ENCODE measurements around the gene IL17B. TPM values are rescaled to one million over a fixed set of nuclear protein-coding genes. Genes with fewer than 3 reads are reported as not detected.

IL17B gene
- polyA plus RNA-seq (2013, experiment 1 of 2), result not detected
- not detected for polyA plus RNA-seq (2013, experiment 2 of 2)

GRCh38 chr5:149379177-149379761 lies at the start of gene IL17B:
IL17B (minus strand) TSS chr5:149379292; CDS start chr5:149379225, 67 bp downstream.
- Histone ChIP-seq H3K27ac (ENCODE audit: low read depth, low read length) (no peak within 1 kb of the TSS), H3K4me1 (ENCODE audit: insufficient read depth, low read length) (0 out of 2 replicates have a peak, but pooled peaks cover 4% of the 10 kb centered on the region), H3K27me3 (ENCODE audit: insufficient read depth, low read length) (no peaks in the 10 kb centered on the region), H3K36me3 (ENCODE audit: insufficient read depth, low read length) (no peaks in the 10 kb centered on the region), H3K9me3 (ENCODE audit: insufficient read depth, low read depth, low read length) (no peaks in the 10 kb centered on the region), H3K4me3 (ENCODE audit: low read length) (no peak within 1 kb of the TSS), H3K9ac (ENCODE audit: low read depth, low read length) (no peak within 1 kb of the TSS)
- 88% methylated on average over 22 of the region's 22 CpGs for WGBS

- no peaks in the 10 kb centered on the region for H3K27me3 ChIP-seq (ENCODE audit: insufficient read depth, low read length)
- no peaks in the 10 kb centered on the region for H3K36me3 ChIP-seq (ENCODE audit: insufficient read depth, low read length)
- H3K4me3 ChIP-seq (ENCODE audit: low read length), result no peak overlapping the region
- WGBS, result 90% methylated on average over 5 of the region's 5 CpGs
- H3K4me1 ChIP-seq (ENCODE audit: insufficient read depth, low read length), result peaks cover 22% of the 10 kb centered on the region
- no peaks in the 10 kb centered on the region for H3K9me3 ChIP-seq (ENCODE audit: insufficient read depth, low read depth, low read length)
- H3K27ac ChIP-seq (ENCODE audit: low read depth, low read length), result no peak overlapping the region
- no peak overlapping the region for H3K9ac ChIP-seq (ENCODE audit: low read depth, low read length)
Observed at GRCh38 chr5:149428032-149428431, 48.9 kb upstream of the IL17B start.

- Histone ChIP-seq H3K9ac (ENCODE audit: low read depth, low read length) (no peak overlapping the region), H3K4me1 (ENCODE audit: insufficient read depth, low read length) (peaks cover 27% of the 10 kb centered on the region), H3K4me3 (ENCODE audit: low read length) (no peak overlapping the region), H3K36me3 (ENCODE audit: insufficient read depth, low read length) (no peaks in the 10 kb centered on the region), H3K27ac (ENCODE audit: low read depth, low read length) (no peak overlapping the region), H3K27me3 (ENCODE audit: insufficient read depth, low read length) (no peaks in the 10 kb centered on the region), H3K9me3 (ENCODE audit: insufficient read depth, low read depth, low read length) (no peaks in the 10 kb centered on the region)
- 95% methylated on average over 4 of the region's 4 CpGs for WGBS
Observed at GRCh38 chr5:149427374-149427773, 48.3 kb upstream of the IL17B start.

GRCh38 chr5:149426931-149427330 lies 47.8 kb upstream of the IL17B start:
- Histone ChIP-seq H3K4me3 (ENCODE audit: low read length) (no peak overlapping the region), H3K4me1 (ENCODE audit: insufficient read depth, low read length) (peaks cover 27% of the 10 kb centered on the region), H3K9ac (ENCODE audit: low read depth, low read length) (no peak overlapping the region), H3K9me3 (ENCODE audit: insufficient read depth, low read depth, low read length) (no peaks in the 10 kb centered on the region), H3K27ac (ENCODE audit: low read depth, low read length) (no peak overlapping the region), H3K27me3 (ENCODE audit: insufficient read depth, low read length) (no peaks in the 10 kb centered on the region), H3K36me3 (ENCODE audit: insufficient read depth, low read length) (no peaks in the 10 kb centered on the region)
- WGBS, result 91% methylated on average over 2 of the region's 2 CpGs

- Histone ChIP-seq H3K27ac (ENCODE audit: low read depth, low read length) (no peak overlapping the region), H3K36me3 (ENCODE audit: insufficient read depth, low read length) (no peaks in the 10 kb centered on the region), H3K27me3 (ENCODE audit: insufficient read depth, low read length) (no peaks in the 10 kb centered on the region), H3K4me3 (ENCODE audit: low read length) (no peak overlapping the region), H3K9ac (ENCODE audit: low read depth, low read length) (no peak overlapping the region), H3K9me3 (ENCODE audit: insufficient read depth, low read depth, low read length) (no peaks in the 10 kb centered on the region), H3K4me1 (ENCODE audit: insufficient read depth, low read length) (peaks cover 27% of the 10 kb centered on the region)
- 74% methylated on average over 4 of the region's 4 CpGs for WGBS
Observed at GRCh38 chr5:149425729-149426128, 46.6 kb upstream of the IL17B start.

- Histone ChIP-seq H3K4me3 (ENCODE audit: low read length) (no peak overlapping the region), H3K27ac (ENCODE audit: low read depth, low read length) (peak overlapping the region; percentile 82), H3K9me3 (ENCODE audit: insufficient read depth, low read depth, low read length) (no peaks in the 10 kb centered on the region), H3K27me3 (ENCODE audit: insufficient read depth, low read length) (no peaks in the 10 kb centered on the region), H3K9ac (ENCODE audit: low read depth, low read length) (peak overlapping the region; percentile 59; the same call in 1 of the 2 replicates), H3K36me3 (ENCODE audit: insufficient read depth, low read length) (no peaks in the 10 kb centered on the region), H3K4me1 (ENCODE audit: insufficient read depth, low read length) (peaks cover 23% of the 10 kb centered on the region)
- WGBS, result 69% methylated on average over 10 of the region's 10 CpGs
Observed at GRCh38 chr5:149424371-149425315, 45.6 kb upstream of the IL17B start.

GRCh38 chr5:149423794-149424268 lies 44.7 kb upstream of the IL17B start:
- H3K36me3 ChIP-seq (ENCODE audit: insufficient read depth, low read length), result no peaks in the 10 kb centered on the region
- no peaks in the 10 kb centered on the region for H3K9me3 ChIP-seq (ENCODE audit: insufficient read depth, low read depth, low read length)
- H3K4me3 ChIP-seq (ENCODE audit: low read length), result no peak overlapping the region
- peak overlapping the region; percentile 59 for H3K9ac ChIP-seq (ENCODE audit: low read depth, low read length)
- peaks cover 23% of the 10 kb centered on the region for H3K4me1 ChIP-seq (ENCODE audit: insufficient read depth, low read length)
- no peaks in the 10 kb centered on the region for H3K27me3 ChIP-seq (ENCODE audit: insufficient read depth, low read length)
- peak overlapping the region; percentile 82 for H3K27ac ChIP-seq (ENCODE audit: low read depth, low read length)
- 66% methylated on average over 7 of the region's 7 CpGs for WGBS

- peak overlapping the region; percentile 82; the same call in 1 of the 2 replicates for H3K27ac ChIP-seq (ENCODE audit: low read depth, low read length)
- H3K36me3 ChIP-seq (ENCODE audit: insufficient read depth, low read length), result no peaks in the 10 kb centered on the region
- no peak overlapping the region for H3K4me3 ChIP-seq (ENCODE audit: low read length)
- peak overlapping the region; percentile 59; the same call in 1 of the 2 replicates for H3K9ac ChIP-seq (ENCODE audit: low read depth, low read length)
- H3K27me3 ChIP-seq (ENCODE audit: insufficient read depth, low read length), result no peaks in the 10 kb centered on the region
- 81% methylated on average over 9 of the region's 9 CpGs for WGBS
- peaks cover 23% of the 10 kb centered on the region for H3K4me1 ChIP-seq (ENCODE audit: insufficient read depth, low read length)
- H3K9me3 ChIP-seq (ENCODE audit: insufficient read depth, low read depth, low read length), result no peaks in the 10 kb centered on the region
Observed at GRCh38 chr5:149423049-149423793, 44.1 kb upstream of the IL17B start.

- Histone ChIP-seq H3K4me3 (ENCODE audit: low read length) (no peak overlapping the region), H3K27ac (ENCODE audit: low read depth, low read length) (peak overlapping the region; percentile 21; the same call in 1 of the 2 replicates), H3K27me3 (ENCODE audit: insufficient read depth, low read length) (no peaks in the 10 kb centered on the region), H3K4me1 (ENCODE audit: insufficient read depth, low read length) (peaks cover 26% of the 10 kb centered on the region), H3K36me3 (ENCODE audit: insufficient read depth, low read length) (no peaks in the 10 kb centered on the region), H3K9ac (ENCODE audit: low read depth, low read length) (no peak overlapping the region), H3K9me3 (ENCODE audit: insufficient read depth, low read depth, low read length) (no peaks in the 10 kb centered on the region)
- 51% methylated on average over 19 of the region's 19 CpGs for WGBS
Observed at GRCh38 chr5:149422366-149423048, 43.4 kb upstream of the IL17B start.

GRCh38 chr5:149421834-149422233 lies 42.7 kb upstream of the IL17B start:
- Histone ChIP-seq H3K9me3 (ENCODE audit: insufficient read depth, low read depth, low read length) (no peaks in the 10 kb centered on the region), H3K36me3 (ENCODE audit: insufficient read depth, low read length) (no peaks in the 10 kb centered on the region), H3K9ac (ENCODE audit: low read depth, low read length) (no peak overlapping the region), H3K27me3 (ENCODE audit: insufficient read depth, low read length) (no peaks in the 10 kb centered on the region), H3K4me3 (ENCODE audit: low read length) (no peak overlapping the region), H3K4me1 (ENCODE audit: insufficient read depth, low read length) (peaks cover 32% of the 10 kb centered on the region), H3K27ac (ENCODE audit: low read depth, low read length) (no peak overlapping the region)
- WGBS, result 90% methylated on average over 5 of the region's 5 CpGs

Measured in HUES64 (cell line).